Measurements from ENCODE around the gene GID8.

Gene GID8

GRCh38 chr20:62989201-62989601 lies 51.3 kb downstream of the GID8 start:
- DNase-seq = no peak

GRCh38 chr20:62990306-62990825 lies 52.4 kb downstream of the GID8 start:
- DNase-seq = no peak

GRCh38 chr20:62991196-62991807 lies 53.4 kb downstream of the GID8 start:
- no peak for DNase-seq

- DNase-seq = no peak
Observed at GRCh38 chr20:62991863-62992262, 53.9 kb downstream of the GID8 start.

- DNase-seq = no peak
Observed at GRCh38 chr20:62993856-62994494, 56.0 kb downstream of the GID8 start.

GRCh38 chr20:62994869-62995281 lies 56.9 kb downstream of the GID8 start:
- no peak for DNase-seq

GRCh38 chr20:62995481-62995880 lies 57.5 kb downstream of the GID8 start:
- no peak for DNase-seq

- no peak for DNase-seq
Observed at GRCh38 chr20:62995898-62996595, 58.1 kb downstream of the GID8 start.

GRCh38 chr20:62996596-62996982 lies 58.6 kb downstream of the GID8 start:
- no peak for DNase-seq

GRCh38 chr20:62997417-62998035 lies 59.6 kb downstream of the GID8 start:
- DNase-seq = no peak
